ENCODE measurements around the gene PROX1.

PROX1 gene

GRCh38 chr1:214018386-214019268 lies 30.9 kb downstream of the PROX1 start:
- TF ChIP-seq, protein P1, sequence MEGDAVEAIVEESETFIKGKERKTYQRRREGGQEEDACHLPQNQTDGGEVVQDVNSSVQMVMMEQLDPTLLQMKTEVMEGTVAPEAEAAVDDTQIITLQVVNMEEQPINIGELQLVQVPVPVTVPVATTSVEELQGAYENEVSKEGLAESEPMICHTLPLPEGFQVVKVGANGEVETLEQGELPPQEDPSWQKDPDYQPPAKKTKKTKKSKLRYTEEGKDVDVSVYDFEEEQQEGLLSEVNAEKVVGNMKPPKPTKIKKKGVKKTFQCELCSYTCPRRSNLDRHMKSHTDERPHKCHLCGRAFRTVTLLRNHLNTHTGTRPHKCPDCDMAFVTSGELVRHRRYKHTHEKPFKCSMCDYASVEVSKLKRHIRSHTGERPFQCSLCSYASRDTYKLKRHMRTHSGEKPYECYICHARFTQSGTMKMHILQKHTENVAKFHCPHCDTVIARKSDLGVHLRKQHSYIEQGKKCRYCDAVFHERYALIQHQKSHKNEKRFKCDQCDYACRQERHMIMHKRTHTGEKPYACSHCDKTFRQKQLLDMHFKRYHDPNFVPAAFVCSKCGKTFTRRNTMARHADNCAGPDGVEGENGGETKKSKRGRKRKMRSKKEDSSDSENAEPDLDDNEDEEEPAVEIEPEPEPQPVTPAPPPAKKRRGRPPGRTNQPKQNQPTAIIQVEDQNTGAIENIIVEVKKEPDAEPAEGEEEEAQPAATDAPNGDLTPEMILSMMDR (IDR thresholded peaks at IDR 0.05; ENCODE audit: control extremely low read depth, extremely low read depth, low read depth, missing control alignments), result no peak
- ChIA-PET CTCF (no interaction called here), POLR2A (no interaction called here)
- DNase-seq (ENCODE audit: extremely low spot score), result peak; percentile 58

DNA sequence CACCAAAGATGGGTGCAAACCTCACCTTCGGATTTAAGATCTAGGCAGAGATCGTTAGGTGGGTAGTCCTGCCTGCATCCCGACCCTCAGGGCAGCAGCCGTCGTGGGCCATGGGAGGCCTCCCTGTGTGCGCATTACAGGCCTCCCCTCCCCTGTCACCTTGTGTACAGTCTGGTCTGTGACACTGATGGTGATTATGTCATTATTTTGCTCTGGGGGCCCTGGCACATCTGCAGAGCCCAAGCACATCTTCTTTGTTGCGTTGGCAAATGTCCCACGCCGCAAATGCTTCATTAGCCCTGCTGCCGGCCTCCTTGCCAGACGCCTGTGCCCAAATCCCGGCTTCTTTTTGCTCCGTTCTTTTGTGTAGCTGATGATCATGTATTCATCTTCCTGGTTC lies 31.7 kb downstream of the PROX1 start:
- POLR2A ChIA-PET, result no interaction called here
- CTCF ChIA-PET, result no interaction called here
- DNase-seq (ENCODE audit: extremely low spot score), result no peak
- TF ChIP-seq, protein P1 (IDR thresholded peaks at IDR 0.05; ENCODE audit: control extremely low read depth, extremely low read depth, low read depth, missing control alignments), result no peak

DNA sequence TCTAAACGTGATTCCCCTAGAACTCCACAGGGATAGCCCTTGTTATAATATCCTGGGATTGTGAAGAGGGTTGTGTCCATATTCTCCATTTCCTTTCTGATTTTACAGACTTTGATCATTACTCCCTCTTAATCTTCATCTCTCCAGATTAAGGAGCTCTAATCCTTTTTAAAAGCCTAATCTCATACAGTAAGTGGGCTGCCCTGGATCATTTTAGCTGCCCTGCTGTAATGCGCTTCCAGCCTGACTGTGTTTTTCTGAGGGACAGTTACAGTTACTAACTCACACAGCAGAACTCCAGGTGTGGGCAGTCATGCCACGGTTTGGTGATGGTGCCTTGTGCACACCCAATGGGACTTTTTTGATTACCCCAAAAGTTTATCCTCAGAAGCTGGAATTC lies 33.5 kb downstream of the PROX1 start:
- CTCF ChIA-PET, result interaction anchor here (1.4 to 1.6 kb wide), 2 partner anchors 16 to 17 kb away, joined by 4 to 6 read pairs; no protein-coding TSS in a partner anchor
- no peak for DNase-seq (ENCODE audit: extremely low spot score)
- POLR2A ChIA-PET, result no interaction called here
- TF ChIP-seq, protein P1 (IDR thresholded peaks at IDR 0.05; ENCODE audit: control extremely low read depth, extremely low read depth, low read depth, missing control alignments), result no peak

DNA sequence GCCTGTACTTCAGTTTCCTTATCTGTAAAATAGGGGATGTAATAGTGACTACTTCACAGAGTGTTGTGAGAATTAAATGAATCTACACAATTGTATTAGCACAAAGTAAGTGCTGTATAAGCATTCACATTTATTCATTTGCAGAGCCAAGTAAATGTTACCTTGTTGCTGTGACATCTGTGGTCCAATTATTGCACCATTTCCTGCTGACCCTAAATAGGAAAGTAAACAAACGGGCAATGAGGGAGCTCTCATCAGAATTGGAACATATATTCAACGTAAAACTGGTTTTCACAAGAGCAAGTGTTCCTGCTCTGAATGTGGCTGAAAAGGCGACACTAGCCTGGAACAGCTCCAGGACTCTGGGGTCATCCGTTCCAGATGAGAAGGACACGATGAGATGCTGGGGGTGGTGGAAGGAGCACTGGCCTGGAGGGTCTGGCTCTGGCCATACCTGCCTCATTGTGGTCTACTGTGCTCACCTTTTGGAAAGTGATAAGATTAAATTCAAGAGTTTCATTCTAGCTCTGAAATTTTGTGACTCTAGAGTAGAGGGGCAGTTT lies 34.5 kb downstream of the PROX1 start:
- ChIA-PET POLR2A (no interaction called here), CTCF (interaction anchor here (1.4 to 1.6 kb wide), 2 partner anchors 15 to 18 kb away, joined by 4 to 6 read pairs; no protein-coding TSS in a partner anchor)
- no peak for DNase-seq (ENCODE audit: extremely low spot score)
- TF ChIP-seq, protein P1 (IDR thresholded peaks at IDR 0.05; ENCODE audit: control extremely low read depth, extremely low read depth, low read depth, missing control alignments), result no peak

DNA sequence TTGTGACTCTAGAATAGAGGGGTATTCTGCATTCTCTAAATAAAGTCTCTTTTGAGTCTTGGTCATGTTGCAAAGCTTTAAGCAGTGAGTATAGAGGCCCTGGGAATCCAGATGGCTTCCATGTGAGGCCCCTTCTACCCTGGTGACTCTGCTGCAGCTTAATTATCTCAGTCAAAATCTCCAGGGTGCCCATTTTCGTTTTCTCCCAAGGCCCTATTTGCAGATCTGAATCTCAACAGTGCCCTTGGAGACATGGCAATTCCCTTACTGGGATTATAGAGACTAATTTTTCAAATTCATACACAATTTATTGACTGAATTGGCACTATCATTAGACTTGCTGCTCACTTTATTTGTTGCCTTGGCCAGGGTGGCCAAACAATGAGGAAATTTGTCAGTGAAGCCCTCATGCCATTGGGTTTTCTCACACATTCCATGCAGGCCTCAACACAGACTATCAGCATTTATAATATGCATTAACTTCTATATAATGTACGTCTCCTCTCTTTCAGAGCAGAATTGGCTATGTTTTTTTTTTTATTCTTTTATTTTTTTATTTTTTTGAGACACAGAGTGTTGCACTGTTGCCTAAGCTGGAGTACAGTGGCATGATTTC lies 35.1 kb downstream of the PROX1 start:
- no peak for DNase-seq (ENCODE audit: extremely low spot score)
- ChIA-PET POLR2A (no interaction called here), CTCF (interaction anchor here (1.4 to 2.9 kb wide), 3 partner anchors 10 to 19 kb away, joined by 4 to 11 read pairs (median 6); no protein-coding TSS in a partner anchor)
- TF ChIP-seq, protein P1 (IDR thresholded peaks at IDR 0.05; ENCODE audit: control extremely low read depth, extremely low read depth, low read depth, missing control alignments), result no peak

DNA sequence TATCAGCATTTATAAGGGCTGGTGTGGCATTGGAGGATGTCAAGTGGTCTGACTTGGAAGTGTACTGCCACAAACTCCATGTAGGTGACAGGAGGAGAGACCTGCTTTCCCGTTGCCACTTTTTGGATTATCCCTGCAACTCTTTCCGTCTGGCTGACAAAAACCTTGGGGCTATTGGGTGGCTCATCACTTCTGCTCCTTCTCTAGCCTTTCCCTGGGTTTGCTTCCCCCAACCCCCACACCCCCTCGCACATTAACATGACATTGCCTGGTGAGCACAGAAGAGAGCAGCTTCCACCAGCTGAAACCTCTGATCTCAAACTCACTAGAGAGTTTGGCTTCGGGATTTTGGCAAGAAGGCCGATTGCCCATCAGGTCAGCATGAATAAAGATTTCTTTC lies 39.2 kb downstream of the PROX1 start:
- CTCF ChIA-PET, result no interaction called here
- DNase-seq (ENCODE audit: extremely low spot score), result no peak
- TF ChIP-seq, protein P1 (IDR thresholded peaks at IDR 0.05; ENCODE audit: control extremely low read depth, extremely low read depth, low read depth, missing control alignments), result no peak
- POLR2A ChIA-PET, result no interaction called here
